Heart left ventricle (tissue), 16 donors: Measurements from ENCODE around the gene CDA. TPM values are rescaled to one million over a fixed set of nuclear protein-coding genes. Genes with fewer than 3 reads are reported as not detected.

Source experiments
- ATAC-seq, 4 donors: fragments of 200-7000 bp; cut with Tn5 transposase; one replicate each; pipeline ENCODE4 v1.9.1; 2020 to 2022; ENCODE audit warnings: moderate library complexity in 4 of 4, mild to moderate bottlenecking in 3 of 4, moderate number of reproducible peaks in 1 of 4
- DNase-seq, 5 donors: peaks; one replicate each; pipeline ENCODE4 v3.0.0-alpha.2; 2020
- H3K27ac ChIP-seq, 12 donors: fragments of 200-600 bp; sonication (generic) in 4 of 12; one replicate each; pipeline versions ENCODE4 v1.5.0 to v1.8.0; 2016 to 2022; ENCODE audit warnings: mild to moderate bottlenecking in 2 of 12
- H3K27me3 ChIP-seq, 9 donors: fragments of 200-600 bp; sonication (generic) in 2 of 9; one replicate each; pipeline versions ENCODE4 v1.5.1 to v1.8.0; 2016 to 2022; ENCODE audit warnings: mild to moderate bottlenecking in 3 of 9
- H3K36me3 ChIP-seq, 9 donors: fragments of 200-600 bp; sonication (generic) in 2 of 9; one replicate each; pipeline versions ENCODE4 v1.5.0 to v1.8.0; 2018 to 2022; ENCODE audit warnings: mild to moderate bottlenecking in 2 of 9
- H3K4me1 ChIP-seq, 12 donors: fragments of 200-600 bp; sonication (generic) in 4 of 12; one replicate each; pipeline versions ENCODE4 v1.5.0 to v1.8.0; 2016 to 2022; ENCODE audit warnings: mild to moderate bottlenecking in 3 of 12
- H3K4me3 ChIP-seq, 12 donors: fragments of 200-600 bp; sonication (generic) in 4 of 12; one replicate each; pipeline versions ENCODE4 v1.5.0 to v1.8.0; 2017 to 2022; ENCODE audit warnings: mild to moderate bottlenecking in 9 of 12, moderate library complexity in 4 of 12
- H3K9me3 ChIP-seq, 12 donors: fragments of 200-600 bp; sonication (generic) in 4 of 12; one replicate each; pipeline versions ENCODE4 v1.5.0 to v1.8.0; 2016 to 2022; ENCODE audit warnings: mild to moderate bottlenecking in 1 of 12
- CTCF ChIP-seq, 12 donors: fragments of 200-600 bp; sonication (generic) in 4 of 12; IDR thresholded peaks; one replicate each; pipeline versions ENCODE4 v1.5.0 to v1.8.0; 2018 to 2022; ENCODE audit warnings: antibody characterized with exemption in 12 of 12, mild to moderate bottlenecking in 5 of 12
- POLR2A ChIP-seq, 2 donors: fragments of 450-650 bp; IDR thresholded peaks; one replicate each; pipeline ENCODE4 v1.6.1; 2017; ENCODE audit warnings: antibody characterized with exemption in 2 of 2, mild to moderate bottlenecking in 2 of 2, moderate library complexity in 2 of 2
- WGBS, 4 donors: extraction: QIAGEN DNeasy Blood & Tissue Kit in 2 of 4; methylation state at CpG; one replicate each; pipeline versions ENCODE4 v1.1.5 to v1.1.7; 2013 to 2018; 5-methylcytosine and 5-hydroxymethylcytosine counted together
- intact Hi-C, 10 donors: fragments of 100-400 bp; cut with DNase I; formaldehyde crosslinking; loops; one replicate each; pipeline versions ENCODE4 v1.11.1 to v1.14.2; 2022
- polyA plus RNA-seq, 2 donors: library from polyadenylated mRNA; stranded (reverse); fragments of 200-250 nt; gene quantifications; one replicate each; pipeline ENCODE4 v1.2.3, GENCODE V29; 2013
- total RNA-seq, 9 donors: library from RNA; depleted of rRNA in 2 of 9; stranded (reverse); fragments of >200 nt in 2 of 9; fragmentation: NEBNext Ultra II Directional in 3 of 9; extraction: Animal tissue kit (Norgen Biotek cat#: 25700) in 3 of 9; gene quantifications; one replicate each; pipeline versions ENCODE4 v1.1.0 to v1.2.4, GENCODE V29; 2016 to 2023
- donor health status: ischemic (EF 13 %, LVEDD 7.1; RV severe dilation, severe dysfunction).
- donor health status: healthy with polysubstance abuse.
- donor health status: DM: no; HTN: yes; CAD: no.
- donor health status: DM: no; HTN: no; CAD: no.
- donor health status: ischemic (EF 25% LVEDD 6.9; RV normal size, moderate dysfunction).
- donor health status: ischemic (EF 25% LVEDD 5.7; RV mildly dilated, moderate dysfunction).
- donor health status: healthy.
- donor health status: DM: yes; HTN: yes; CAD: no.
- donor health status: ischemic (EF 35%, LVEDD 5.7; RV mildly dilated, moderate dysfunction).
- donor health status: nonischemic (EF 11% LVEDD 7.7; RV severe dilation, severe dysfunction).
- donor health status: DM: yes; HTN: yes; CAD: no.
- donor health status: PGD.
- donor health status: ischemic (EF 29% LVEDD 5.4; RV normal size, mild dysfunction).
- donor health status: nonischemic (EF 23%, LVEDD 6.1; RV moderate dilation, normal function).

The CDA gene
- total and polyA plus RNA-seq, 11 donors = 0.63 to 7.6 (median 2.9) TPM

DNA sequence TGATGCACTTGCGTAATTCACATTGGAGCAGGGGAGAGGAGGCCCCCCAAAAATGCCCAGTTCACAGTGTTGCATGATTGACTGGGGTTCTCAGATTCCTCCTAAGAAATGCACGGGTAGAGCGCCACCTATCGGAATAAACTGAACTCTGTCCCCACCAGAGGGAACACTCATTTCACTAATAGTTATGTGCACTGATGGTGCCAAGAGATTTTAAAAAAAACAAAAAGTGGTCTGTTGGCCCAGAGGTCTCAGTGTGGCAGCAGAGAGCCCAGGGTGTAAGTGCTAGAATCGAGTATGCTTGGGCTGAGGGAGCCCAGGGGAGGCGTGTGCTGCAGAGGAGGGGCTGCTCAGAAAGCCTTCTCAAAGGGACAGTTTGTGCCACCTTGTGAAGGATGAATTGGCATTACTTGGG is 51.3 kb downstream of the CDA start:
- peak in 3 of 4 donors; percentile 53 to 61 (median 57) for ATAC-seq
- peaks cover 0 to 93% (median 88%) of the 10 kb centered on the region in 9 donors for H3K36me3 ChIP-seq
- peak in 1 of 5 donors; percentile 36 for DNase-seq
- no peak overlapping the region for H3K4me3 ChIP-seq
- intact Hi-C loops = loop anchor here in 3 of 10 donors (1.0 to 5.0 kb wide), 5 partner anchors 63 to 118 kb away; no protein-coding TSS in a partner anchor
- H3K4me1 ChIP-seq = peaks cover 0 to 17% (median 5%) of the 10 kb centered on the region in 12 donors
- WGBS, 4 donors = 31 to 36% (median 31%) methylated on average over 6 of the region's 6 CpGs
- H3K27ac ChIP-seq = no peak overlapping the region
- no peaks in the 10 kb centered on the region for H3K27me3 ChIP-seq
- no peak for TF ChIP-seq POLR2A (IDR thresholded peaks at IDR 0.05)
- TF ChIP-seq CTCF (IDR thresholded peaks at IDR 0.05) = peak; percentile 65 to 91 (median 81)
- H3K9me3 ChIP-seq = no peaks in the 10 kb centered on the region

DNA sequence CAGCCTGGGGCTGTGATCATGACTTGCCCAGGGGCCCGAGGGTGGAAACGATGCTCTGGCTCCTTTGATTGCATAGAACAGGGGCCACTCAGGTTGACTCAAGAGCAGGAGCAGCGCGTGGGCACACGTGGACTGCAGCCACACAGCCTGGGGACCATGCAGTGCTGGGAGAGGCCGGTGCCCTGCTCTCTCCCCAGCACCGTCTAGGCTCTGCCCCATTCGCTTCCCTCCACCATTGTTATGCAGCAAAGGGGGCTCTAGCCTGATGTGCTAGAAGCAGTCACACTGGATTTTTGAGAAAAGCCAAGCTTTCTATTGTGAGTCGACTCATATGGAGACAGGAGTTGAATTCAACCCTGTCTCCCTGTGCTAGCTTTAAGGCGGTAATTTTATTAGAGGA is 53.1 kb downstream of the CDA start:
- H3K36me3 ChIP-seq = peaks cover 0 to 100% (median 92%) of the 10 kb centered on the region in 9 donors
- H3K27me3 ChIP-seq = no peaks in the 10 kb centered on the region
- H3K4me3 ChIP-seq = no peak overlapping the region
- DNase-seq (no peak), ATAC-seq (peak in 1 of 4 donors; percentile 16)
- no peak overlapping the region for H3K27ac ChIP-seq
- peaks cover 0 to 3% (median 0%) of the 10 kb centered on the region in 12 donors for H3K4me1 ChIP-seq
- intact Hi-C loops = loop anchor here in 2 of 10 donors (2.0 to 5.0 kb wide), 3 partner anchors 65 to 120 kb away; no protein-coding TSS in a partner anchor
- no peaks in the 10 kb centered on the region for H3K9me3 ChIP-seq
- TF ChIP-seq POLR2A (IDR thresholded peaks at IDR 0.05) (no peak), CTCF (IDR thresholded peaks at IDR 0.05) (no peak)
- 81 to 87% (median 84%) methylated on average over 8 to 10 of the region's 10 CpGs for WGBS, 4 donors

- Histone ChIP-seq H3K36me3 (peaks cover 0 to 100% (median 92%) of the 10 kb centered on the region in 9 donors), H3K4me1 (peaks cover 0 to 3% (median 0%) of the 10 kb centered on the region in 12 donors), H3K4me3 (no peak overlapping the region), H3K9me3 (no peaks in the 10 kb centered on the region), H3K27me3 (no peaks in the 10 kb centered on the region), H3K27ac (no peak overlapping the region)
- DNase-seq (no peak), ATAC-seq (no peak)
- WGBS, 4 donors = 71 to 85% (median 78%) methylated on average over 6 of the region's 6 CpGs
- TF ChIP-seq POLR2A (IDR thresholded peaks at IDR 0.05) (no peak), CTCF (IDR thresholded peaks at IDR 0.05) (no peak)
- intact Hi-C loops = loop anchor here in 1 of 10 donors (5.0 kb wide), 2 partner anchors 66 to 121 kb away; no protein-coding TSS in a partner anchor
These were observed 54.2 kb downstream of the CDA start for GRCh38 chr1:20643080-20643479.

- no peak for TF ChIP-seq POLR2A (IDR thresholded peaks at IDR 0.05)
- no peak for TF ChIP-seq CTCF (IDR thresholded peaks at IDR 0.05)
- H3K4me1 ChIP-seq = peaks cover 0 to 3% (median 0%) of the 10 kb centered on the region in 12 donors
- intact Hi-C loops = loop anchor here in 1 of 10 donors (5.0 kb wide), 2 partner anchors 67 to 122 kb away; no protein-coding TSS in a partner anchor
- no peak for ATAC-seq
- no peak for DNase-seq
- no peaks in the 10 kb centered on the region for H3K9me3 ChIP-seq
- H3K27ac ChIP-seq = no peak overlapping the region
- H3K27me3 ChIP-seq = no peaks in the 10 kb centered on the region
- peaks cover 0 to 100% (median 92%) of the 10 kb centered on the region in 9 donors for H3K36me3 ChIP-seq
- 89 to 92% (median 91%) methylated on average over 13 of the region's 13 CpGs for WGBS, 4 donors
- no peak overlapping the region for H3K4me3 ChIP-seq
These were observed 55.5 kb downstream of the CDA start for GRCh38 chr1:20644416-20644815.
